A549 (cell line): ENCODE data around the gene CACNA1G. TPM values are rescaled to one million over a fixed set of nuclear protein-coding genes. Genes with fewer than 3 reads are reported as not detected.

ENCODE experiments used
- ATAC-seq, 2 experiments: fragments of 200-7000 bp in 1 of 2; fragments of >200 bp in 1 of 2; cut with Nextera tagmentation in 1 of 2; cut with Tn5 transposase in 1 of 2; 3 replicates each; pipeline versions ENCODE4 v1.8.0 to v1.9.1; 2018 to 2020; ENCODE audit warnings: mild to moderate bottlenecking in 1 of 2, moderate library complexity in 1 of 2
- CTCF ChIA-PET: fragments of 300-600 bp; sonication (Branson Sonifier 250); formaldehyde crosslinking; extraction: SDS; loops from one replicate; lab custom pipeline; 2021; ENCODE audit warnings: antibody characterized with exemption, inconsistent platforms; lab: Yijun Ruan, JAX
- POLR2A ChIA-PET: fragments of 350-600 bp; formaldehyde crosslinking; extraction: SDS; loops from one replicate; lab custom pipeline; 2021; ENCODE audit warnings: antibody characterized with exemption, inconsistent platforms; lab: Yijun Ruan, JAX
- DNase-seq, 2 experiments: peaks; one replicate each; pipeline versions ENCODE4 v3.0.0 to v3.0.0-alpha.2; 2011 to 2016; ENCODE audit warnings: low read depth in 1 of 2, low spot score in 1 of 2
- FAIRE-seq: peaks from 2 replicates; lab custom pipeline; 2011; peaks lifted over from hg19 to GRCh38; lab: Jason Lieb, UNC
- H3K27ac ChIP-seq, 2 experiments: fragments of >200 bp; sonication (Bioruptor Twin); formaldehyde crosslinking; 3 replicates each; pipeline ENCODE4 v1.5.1; 2016 to 2017
- H3K4me1 ChIP-seq: fragments of >200 bp; sonication (Bioruptor Twin); formaldehyde crosslinking; 3 replicates; pipeline ENCODE4 v1.6.1; 2016
- H3K4me2 ChIP-seq: fragments of >200 bp; sonication (Bioruptor Twin); formaldehyde crosslinking; 3 replicates; pipeline ENCODE4 v1.6.1; 2016
- H3K4me3 ChIP-seq: fragments of >200 bp; sonication (Bioruptor Twin); formaldehyde crosslinking; 3 replicates; pipeline ENCODE4 v1.5.1; 2016
- H3K9me3 ChIP-seq: fragments of >200 bp; sonication (Bioruptor Twin); formaldehyde crosslinking; 3 replicates; pipeline ENCODE4 v1.6.1; 2016
- ATOH8 ChIP-seq: fragments of 250-450 bp; sonication (Bioruptor Pico); IDR thresholded peaks from 2 replicates; pipeline ENCODE4 v1.5.0; 2020; ENCODE audit warnings: low read depth, mild to moderate bottlenecking, moderate library complexity
- CBX8 ChIP-seq: fragments of 200-600 bp; sonication (generic); IDR thresholded peaks from 2 replicates; pipeline ENCODE4 v1.6.1; 2016
- CEBPB ChIP-seq, 2 experiments: fragments of >200 bp in 1 of 2; sonication (Bioruptor Twin) in 1 of 2; formaldehyde crosslinking in 1 of 2; IDR thresholded peaks; 2 replicates each; pipeline ENCODE4 v1.6.1; 2012 to 2016
- CTCF ChIP-seq: fragments of >200 bp; sonication (Bioruptor Twin); formaldehyde crosslinking; IDR thresholded peaks from 3 replicates; pipeline ENCODE4 v1.5.1; 2016
- E2F6 ChIP-seq: IDR thresholded peaks from 2 replicates; pipeline ENCODE4 v1.6.1; 2012; ENCODE audit warnings: low read depth, borderline replicate concordance
- FOSL2 ChIP-seq, 2 experiments: fragments of 450-650 bp in 1 of 2; fragments of >200 bp in 1 of 2; sonication (Bioruptor Twin) in 1 of 2; formaldehyde crosslinking; IDR thresholded peaks; 2 replicates each; pipeline versions ENCODE4 v1.5.0 to v1.6.1; 2016 to 2020; ENCODE audit warnings: mild to moderate bottlenecking in 1 of 2, moderate library complexity in 1 of 2
- HDAC2 ChIP-seq: fragments of 200-600 bp; sonication (generic); IDR thresholded peaks from 2 replicates; pipeline ENCODE4 v1.6.1; 2016
- HOXB5 ChIP-seq: fragments of 250-450 bp; sonication (Bioruptor Pico); IDR thresholded peaks from 2 replicates; pipeline ENCODE4 v1.5.0; 2020; ENCODE audit warnings: mild to moderate bottlenecking, moderate library complexity
- JUNB ChIP-seq: fragments of >200 bp; sonication (Bioruptor Twin); formaldehyde crosslinking; IDR thresholded peaks from 2 replicates; pipeline ENCODE4 v1.6.1; 2016
- KDM1A ChIP-seq: fragments of 200-600 bp; sonication (generic); IDR thresholded peaks from 2 replicates; pipeline ENCODE4 v1.6.1; 2016; ENCODE audit warnings: low read depth, mild to moderate bottlenecking
- KDM5A ChIP-seq: fragments of 200-600 bp; sonication (generic); IDR thresholded peaks from 2 replicates; pipeline ENCODE4 v1.6.1; 2016; ENCODE audit warnings: antibody characterized with exemption, mild to moderate bottlenecking
- MAFK ChIP-seq: fragments of 450-650 bp; IDR thresholded peaks from 2 replicates; pipeline ENCODE4 v1.6.1; 2014; ENCODE audit not compliant: partially characterized antibody
- NR3C1 ChIP-seq: fragments of >200 bp; sonication (Bioruptor Twin); formaldehyde crosslinking; IDR thresholded peaks from 3 replicates; pipeline ENCODE4 v1.6.1; 2017
- POLR2A ChIP-seq: IDR thresholded peaks from 2 replicates; pipeline ENCODE4 v1.6.1; 2012; ENCODE audit warnings: mild to moderate bottlenecking, low read length
- RAD21 ChIP-seq, 2 experiments: fragments of >200 bp in 1 of 2; sonication (Bioruptor Twin) in 1 of 2; formaldehyde crosslinking in 1 of 2; IDR thresholded peaks in 1 of 2; conservative IDR thresholded peaks in 1 of 2; 2 replicates in 1 of 2; 3 replicates in 1 of 2; pipeline ENCODE4 v1.6.1; 2012 to 2018; ENCODE audit warnings: inconsistent platforms in 1 of 2
- RCOR1 ChIP-seq: fragments of 150-350 bp; IDR thresholded peaks from 2 replicates; pipeline ENCODE4 v1.6.1; 2014; ENCODE audit warnings: antibody characterized with exemption, low read length, low read depth
- SMC3 ChIP-seq: fragments of >200 bp; sonication (Bioruptor Twin); formaldehyde crosslinking; IDR thresholded peaks from 3 replicates; pipeline ENCODE4 v1.6.1; 2018; ENCODE audit warnings: inconsistent platforms
- SREBF2 ChIP-seq: fragments of 450-650 bp; IDR thresholded peaks from 2 replicates; pipeline ENCODE4 v1.6.1; 2014; ENCODE audit warnings: mild to moderate bottlenecking, moderate library complexity
- TFCP2L1 ChIP-seq: fragments of 250-450 bp; sonication (Bioruptor Pico); IDR thresholded peaks from 2 replicates; pipeline ENCODE4 v1.5.0; 2021; ENCODE audit warnings: mild to moderate bottlenecking
- ZC3H11A ChIP-seq: fragments of 450-650 bp; IDR thresholded peaks from 2 replicates; pipeline ENCODE4 v1.6.1; 2014; ENCODE audit warnings: antibody characterized with exemption, mild to moderate bottlenecking
- ZFP36 ChIP-seq: fragments of 450-650 bp; IDR thresholded peaks from 2 replicates; pipeline ENCODE4 v1.6.1; 2014; ENCODE audit warnings: borderline replicate concordance; ENCODE audit not compliant: partially characterized antibody
- WGBS: methylation state at CpG from one replicate; pipeline ENCODE4 v1.1.6; 2017; ENCODE audit errors: missing lambda C conversion rate; 5-methylcytosine and 5-hydroxymethylcytosine counted together
- polyA plus RNA-seq, 4 experiments: library from polyadenylated mRNA; depleted of rRNA in 3 of 4; stranded (reverse); fragments of >200 nt; fragmentation: RNase III in 1 of 4; extraction: RNeasy Plus Mini Kit Qiagen cat#74134 plus additional on column Dnase treatment in 1 of 4; gene quantifications; 2 replicates in 3 of 4; 3 replicates in 1 of 4; pipeline ENCODE4 v1.2.3, GENCODE V29; 2011 to 2017
- TF ChIP-seq, protein P1 (sequence below): IDR thresholded peaks from 2 replicates; pipeline ENCODE4 v1.6.1; 2012
- TF ChIP-seq, protein P2 (sequence below): fragments of >200 bp; sonication (Bioruptor Twin); formaldehyde crosslinking; IDR thresholded peaks from 2 replicates; pipeline ENCODE4 v1.6.1; 2016

The CACNA1G gene
- polyA plus RNA-seq, 2 of the 4 experiments (the other 2 are of a cell fraction): 4.0 to 8.9 TPM

DNA sequence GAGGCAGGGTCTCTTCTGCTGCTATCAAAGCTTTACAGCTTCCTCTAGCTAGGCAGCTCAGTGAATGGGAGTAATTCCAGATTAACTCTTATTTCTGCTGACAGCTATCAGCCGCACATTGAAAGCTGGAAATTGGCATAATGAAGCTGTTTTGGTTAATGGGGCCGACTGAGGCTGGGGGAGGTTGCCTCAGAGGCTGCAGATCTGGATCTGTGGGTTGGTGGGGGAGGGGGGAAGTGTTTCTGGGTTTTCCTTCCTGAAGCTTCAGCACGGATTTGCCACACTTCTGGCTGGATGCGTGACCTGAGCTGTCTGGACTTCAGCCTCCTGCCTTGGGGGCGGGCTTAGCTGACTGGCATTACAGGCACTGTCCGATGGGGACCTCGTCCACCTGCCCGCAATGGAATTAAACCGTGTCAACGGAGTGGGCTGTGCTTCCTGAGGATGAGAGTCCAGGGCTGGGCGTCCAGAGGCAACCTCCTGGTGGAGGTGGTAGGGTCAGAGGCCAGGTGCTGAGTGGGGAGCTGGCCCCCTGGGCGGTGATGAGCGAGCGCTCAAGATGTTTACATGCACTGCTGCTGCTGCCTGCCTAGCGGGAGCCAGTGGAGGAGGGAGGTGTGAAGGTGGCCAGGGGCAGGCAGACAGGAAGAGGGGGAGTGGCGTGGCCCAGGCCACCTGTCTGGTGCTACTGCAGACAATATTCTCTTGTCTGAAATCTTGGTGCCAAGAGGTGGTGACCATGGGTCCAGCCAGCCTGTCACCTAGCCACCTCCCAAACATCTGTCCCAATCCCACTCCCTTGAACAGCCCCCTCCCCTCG lies 67.5 kb downstream of the CACNA1G start:
- 17% methylated on average over 17 of the region's 17 CpGs for WGBS

DNA sequence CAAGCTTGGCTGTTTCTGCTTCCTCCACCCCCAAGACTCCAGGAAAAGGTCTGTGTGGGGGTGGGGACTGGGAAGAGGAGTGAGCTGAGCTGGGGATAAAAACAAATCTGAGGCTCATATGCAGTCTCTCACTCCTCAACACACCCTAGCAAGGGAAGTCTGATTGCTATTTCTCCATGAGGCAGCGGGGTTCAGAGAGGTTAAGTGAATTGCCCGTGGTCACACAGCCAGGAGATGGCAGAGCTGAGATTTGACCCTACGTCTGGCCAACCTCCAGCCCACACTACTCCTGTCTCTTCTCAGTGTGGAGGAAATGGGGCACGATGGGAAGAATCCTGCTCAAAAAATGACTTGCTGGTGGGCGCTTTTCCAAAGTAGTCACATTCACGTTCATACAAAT lies 69.4 kb downstream of the CACNA1G start:
- Histone ChIP-seq H3K4me1 (peaks cover 82% of the 10 kb centered on the region), H3K27ac (peak overlapping the region; percentile 99 to 100)
- POLR2A ChIA-PET: interaction anchor here (2.0 kb wide), 1 partner anchor 9 kb away, joined by 11 read pairs; no protein-coding TSS in a partner anchor
- DNase-seq: no peak
- TF ChIP-seq CBX8 (no peak), NR3C1 (no peak), ZFP36 (peak; percentile 71)
- TF ChIP-seq, all 56 proteins: peak for 1
- Histone ChIP-seq H3K9me3 (no peaks in the 10 kb centered on the region), H3K4me2 (peak overlapping the region; percentile 56; the same call in 2 of the 3 replicates), H3K4me3 (no peak overlapping the region)
- CTCF ChIA-PET: interaction anchor here (0.6 to 48.0 kb wide), 30 partner anchors 9 to 322 kb away, joined by 3 to 2097 read pairs (median 6); partner anchors contain the start of genes ABCC3, ANKRD40, CACNA1G and SPATA20
- WGBS: 84% methylated on average over 6 of the region's 6 CpGs
- FAIRE-seq: no peak
- ATAC-seq: no peak

More for the DNA sequence above, 67.5 kb downstream of the CACNA1G start:
- peak; percentile 44 to 61; a peak in 5 of 6 replicates for ATAC-seq
- no peaks in the 10 kb centered on the region for H3K9me3 ChIP-seq
- peak overlapping the region; percentile 79 for H3K4me2 ChIP-seq
- FAIRE-seq: peak; percentile 18
- peak in 1 of 2 experiments; percentile 77 for DNase-seq
- POLR2A ChIA-PET: interaction anchor here (0.8 to 2.4 kb wide), 3 partner anchors 11 to 86 kb away, joined by 3 to 17 read pairs (median 4); no protein-coding TSS in a partner anchor
- peaks cover 69% of the 10 kb centered on the region for H3K4me1 ChIP-seq
- TF ChIP-seq E2F6 (peak; percentile 65; the same call in 1 of the 2 replicates), RCOR1 (no peak), TFCP2L1 (CRISPR knock-in tag) (no peak), CEBPB (IDR thresholded peaks at IDR 0.05) (no peak), POLR2A (no peak), ZC3H11A (no peak)
- TF ChIP-seq, protein P1, sequence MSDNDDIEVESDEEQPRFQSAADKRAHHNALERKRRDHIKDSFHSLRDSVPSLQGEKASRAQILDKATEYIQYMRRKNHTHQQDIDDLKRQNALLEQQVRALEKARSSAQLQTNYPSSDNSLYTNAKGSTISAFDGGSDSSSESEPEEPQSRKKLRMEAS: peak; percentile 84
- TF ChIP-seq, protein P2, sequence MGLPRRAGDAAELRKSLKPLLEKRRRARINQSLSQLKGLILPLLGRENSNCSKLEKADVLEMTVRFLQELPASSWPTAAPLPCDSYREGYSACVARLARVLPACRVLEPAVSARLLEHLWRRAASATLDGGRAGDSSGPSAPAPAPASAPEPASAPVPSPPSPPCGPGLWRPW: no peak
- peak overlapping the region; percentile 99 to 100 for H3K27ac ChIP-seq
- H3K4me3 ChIP-seq: no peak overlapping the region
- CTCF ChIA-PET: interaction anchor here (0.7 to 48.0 kb wide), 22 partner anchors 10 to 225 kb away, joined by 3 to 2097 read pairs (median 5); partner anchors contain the start of genes ABCC3, ANKRD40, CACNA1G and SPATA20

GRCh38 chr17:50630524-50631194 lies 70.1 kb downstream of the CACNA1G start:
- Histone ChIP-seq H3K4me2 (peak overlapping the region; percentile 56), H3K4me3 (no peak overlapping the region), H3K9me3 (no peaks in the 10 kb centered on the region), H3K4me1 (peaks cover 82% of the 10 kb centered on the region), H3K27ac (peak overlapping the region; percentile 99 to 100)
- TF ChIP-seq KDM1A (no peak), CTCF (peak; percentile 90), RAD21 (conservative IDR thresholded peaks at IDR 0.05 in 1 of 2, IDR thresholded peaks at IDR 0.05 in 1 of 2) (peak; percentile 85 to 86), HOXB5 (CRISPR knock-in tag) (peak; percentile 4; the same call in 1 of the 2 replicates), FOSL2 (IDR thresholded peaks at IDR 0.05) (no peak), FOSL2 (CRISPR knock-in tag; IDR thresholded peaks at IDR 0.05) (peak; percentile 19; the same call in 1 of the 2 replicates), JUNB (no peak), ATOH8 (CRISPR knock-in tag) (peak; percentile 43; the same call in 1 of the 2 replicates), SREBF2 (no peak), HDAC2 (no peak), SMC3 (peak; percentile 97), KDM5A (no peak), MAFK (no peak)
- TF ChIP-seq, protein P1: peak; percentile 52
- CTCF ChIA-PET: interaction anchor here (0.6 to 48.0 kb wide), 37 partner anchors 8 to 321 kb away, joined by 3 to 2097 read pairs (median 5); partner anchors contain the start of genes ABCC3, ANKRD40, CACNA1G and SPATA20
- FAIRE-seq: peak; percentile 13
- WGBS: 52% methylated on average over 7 of the region's 7 CpGs
- peak; percentile 66 to 90 for DNase-seq
- POLR2A ChIA-PET: interaction anchor here (1.1 to 2.0 kb wide), 3 partner anchors 8 to 88 kb away, joined by 3 to 11 read pairs (median 3); no protein-coding TSS in a partner anchor
- peak; percentile 37 to 50; a peak in 5 of 6 replicates for ATAC-seq
